Measurements from ENCODE around the gene GNAT1. TPM values are rescaled to one million over a fixed set of nuclear protein-coding genes. Genes with fewer than 3 reads are reported as not detected.

The GNAT1 gene
- total and polyA plus RNA-seq, 9 donors, result 0.26 to 0.34 TPM; not detected in 7

- Histone ChIP-seq H3K27ac (ENCODE audit: low read length) (no peak overlapping the region), H3K27me3 (ENCODE audit: control insufficient read depth, insufficient read depth, low read length) (peaks cover 20% of the 10 kb centered on the region), H3K9me3 (replicated peaks; ENCODE audit: control insufficient read depth, low read depth, low read length) (no peaks in the 10 kb centered on the region), H3K4me1 (ENCODE audit: control insufficient read depth, insufficient read depth, low read length) (peaks cover 65% of the 10 kb centered on the region), H3K4me3 (ENCODE audit: low read length) (no peak overlapping the region), H3K36me3 (ENCODE audit: control insufficient read depth, insufficient read depth, low read length) (no peaks in the 10 kb centered on the region)
- no peak for DNase-seq
- WGBS (ENCODE audit: insufficient coverage), result 4% methylated on average over 33 of the region's 34 CpGs
Observed at GRCh38 chr3:50154476-50154839, 37.0 kb upstream of the GNAT1 start.

GRCh38 chr3:50154840-50155490 lies 36.4 kb upstream of the GNAT1 start, which contains the start of gene SEMA3F:
TSS of gene SEMA3F (plus strand) at chr3:50155324. CDS start at chr3:50159623, 4,299 bp downstream.
- no peaks in the 10 kb centered on the region for H3K36me3 ChIP-seq (ENCODE audit: control insufficient read depth, insufficient read depth, low read length)
- WGBS (ENCODE audit: insufficient coverage), result under 1% methylated on average over 90 of the region's 98 CpGs
- H3K4me1 ChIP-seq (ENCODE audit: control insufficient read depth, insufficient read depth, low read length), result peaks cover 62% of the 10 kb centered on the region
- no peak within 1 kb of the TSS for H3K27ac ChIP-seq (ENCODE audit: low read length)
- no peaks in the 10 kb centered on the region for H3K9me3 ChIP-seq (replicated peaks; ENCODE audit: control insufficient read depth, low read depth, low read length)
- H3K27me3 ChIP-seq (ENCODE audit: control insufficient read depth, insufficient read depth, low read length), result peaks cover 20% of the 10 kb centered on the region
- peak within 1 kb of the TSS; percentile 48 for H3K4me3 ChIP-seq (ENCODE audit: low read length)
- peak; percentile 78 for DNase-seq

GRCh38 chr3:50155491-50155878 lies 35.9 kb upstream of the GNAT1 start:
- peaks cover 60% of the 10 kb centered on the region for H3K4me1 ChIP-seq (ENCODE audit: control insufficient read depth, insufficient read depth, low read length)
- no peak overlapping the region for H3K27ac ChIP-seq (ENCODE audit: low read length)
- no peaks in the 10 kb centered on the region for H3K9me3 ChIP-seq (replicated peaks; ENCODE audit: control insufficient read depth, low read depth, low read length)
- DNase-seq, result no peak
- 1% methylated on average over 30 of the region's 37 CpGs for WGBS (ENCODE audit: insufficient coverage)
- H3K27me3 ChIP-seq (ENCODE audit: control insufficient read depth, insufficient read depth, low read length), result peaks cover 20% of the 10 kb centered on the region
- peak overlapping the region; percentile 48 for H3K4me3 ChIP-seq (ENCODE audit: low read length)
- H3K36me3 ChIP-seq (ENCODE audit: control insufficient read depth, insufficient read depth, low read length), result no peaks in the 10 kb centered on the region

- peaks cover 59% of the 10 kb centered on the region for H3K4me1 ChIP-seq (ENCODE audit: control insufficient read depth, insufficient read depth, low read length)
- peak overlapping the region; percentile 48 for H3K4me3 ChIP-seq (ENCODE audit: low read length)
- no peak for DNase-seq
- no peaks in the 10 kb centered on the region for H3K9me3 ChIP-seq (replicated peaks; ENCODE audit: control insufficient read depth, low read depth, low read length)
- 20% methylated on average over 13 of the region's 13 CpGs for WGBS (ENCODE audit: insufficient coverage)
- no peak overlapping the region for H3K27ac ChIP-seq (ENCODE audit: low read length)
- peaks cover 20% of the 10 kb centered on the region for H3K27me3 ChIP-seq (ENCODE audit: control insufficient read depth, insufficient read depth, low read length)
- no peaks in the 10 kb centered on the region for H3K36me3 ChIP-seq (ENCODE audit: control insufficient read depth, insufficient read depth, low read length)
Observed at GRCh38 chr3:50155891-50156290, 35.5 kb upstream of the GNAT1 start.

- peaks cover 20% of the 10 kb centered on the region for H3K27me3 ChIP-seq (ENCODE audit: control insufficient read depth, insufficient read depth, low read length)
- peak; percentile 68 for DNase-seq
- no peak overlapping the region for H3K27ac ChIP-seq (ENCODE audit: low read length)
- H3K4me1 ChIP-seq (ENCODE audit: control insufficient read depth, insufficient read depth, low read length), result peaks cover 57% of the 10 kb centered on the region
- H3K9me3 ChIP-seq (replicated peaks; ENCODE audit: control insufficient read depth, low read depth, low read length), result no peaks in the 10 kb centered on the region
- WGBS (ENCODE audit: insufficient coverage), result 10% methylated on average over 15 of the region's 20 CpGs
- H3K4me3 ChIP-seq (ENCODE audit: low read length), result peak overlapping the region; percentile 48
- no peaks in the 10 kb centered on the region for H3K36me3 ChIP-seq (ENCODE audit: control insufficient read depth, insufficient read depth, low read length)
Observed at GRCh38 chr3:50156549-50157493, 34.6 kb upstream of the GNAT1 start.

GRCh38 chr3:50157827-50158529 lies 33.4 kb upstream of the GNAT1 start:
- WGBS (ENCODE audit: insufficient coverage), result 44% methylated on average over 7 of the region's 12 CpGs
- Histone ChIP-seq H3K9me3 (replicated peaks; ENCODE audit: control insufficient read depth, low read depth, low read length) (no peaks in the 10 kb centered on the region), H3K27me3 (ENCODE audit: control insufficient read depth, insufficient read depth, low read length) (peaks cover 20% of the 10 kb centered on the region), H3K4me3 (ENCODE audit: low read length) (no peak overlapping the region), H3K27ac (ENCODE audit: low read length) (peak overlapping the region; percentile 9), H3K4me1 (ENCODE audit: control insufficient read depth, insufficient read depth, low read length) (peaks cover 64% of the 10 kb centered on the region), H3K36me3 (ENCODE audit: control insufficient read depth, insufficient read depth, low read length) (no peaks in the 10 kb centered on the region)
- DNase-seq, result no peak

- H3K27me3 ChIP-seq (ENCODE audit: control insufficient read depth, insufficient read depth, low read length), result peaks cover 20% of the 10 kb centered on the region
- H3K4me3 ChIP-seq (ENCODE audit: low read length), result no peak overlapping the region
- WGBS (ENCODE audit: insufficient coverage), result 56% methylated on average over 7 of the region's 10 CpGs
- DNase-seq, result no peak
- peaks cover 71% of the 10 kb centered on the region for H3K4me1 ChIP-seq (ENCODE audit: control insufficient read depth, insufficient read depth, low read length)
- H3K27ac ChIP-seq (ENCODE audit: low read length), result no peak overlapping the region
- H3K36me3 ChIP-seq (ENCODE audit: control insufficient read depth, insufficient read depth, low read length), result no peaks in the 10 kb centered on the region
- no peaks in the 10 kb centered on the region for H3K9me3 ChIP-seq (replicated peaks; ENCODE audit: control insufficient read depth, low read depth, low read length)
Observed at GRCh38 chr3:50158530-50159146, 32.8 kb upstream of the GNAT1 start.

- Histone ChIP-seq H3K27me3 (ENCODE audit: control insufficient read depth, insufficient read depth, low read length) (peaks cover 15% of the 10 kb centered on the region), H3K4me3 (ENCODE audit: low read length) (no peak overlapping the region), H3K9me3 (replicated peaks; ENCODE audit: control insufficient read depth, low read depth, low read length) (no peaks in the 10 kb centered on the region), H3K4me1 (ENCODE audit: control insufficient read depth, insufficient read depth, low read length) (peaks cover 85% of the 10 kb centered on the region), H3K27ac (ENCODE audit: low read length) (no peak overlapping the region), H3K36me3 (ENCODE audit: control insufficient read depth, insufficient read depth, low read length) (no peaks in the 10 kb centered on the region)
- WGBS (ENCODE audit: insufficient coverage), result 20% methylated on average over 1 of the region's 7 CpGs
- no peak for DNase-seq
Observed at GRCh38 chr3:50160561-50160983, 30.8 kb upstream of the GNAT1 start.

- H3K27me3 ChIP-seq (ENCODE audit: control insufficient read depth, insufficient read depth, low read length), result peaks cover 7% of the 10 kb centered on the region
- 80% methylated on average over 11 of the region's 13 CpGs for WGBS (ENCODE audit: insufficient coverage)
- no peak for DNase-seq
- no peak overlapping the region for H3K4me3 ChIP-seq (ENCODE audit: low read length)
- H3K36me3 ChIP-seq (ENCODE audit: control insufficient read depth, insufficient read depth, low read length), result no peaks in the 10 kb centered on the region
- no peak overlapping the region for H3K27ac ChIP-seq (ENCODE audit: low read length)
- H3K4me1 ChIP-seq (ENCODE audit: control insufficient read depth, insufficient read depth, low read length), result peaks cover 85% of the 10 kb centered on the region
- no peaks in the 10 kb centered on the region for H3K9me3 ChIP-seq (replicated peaks; ENCODE audit: control insufficient read depth, low read depth, low read length)
Observed at GRCh38 chr3:50161320-50161719, 30.1 kb upstream of the GNAT1 start.

All from muscle of leg (tissue), 11 donors.